HFFc6 (cell line): Measurements from ENCODE around the gene RGS12. TPM values are rescaled to one million over a fixed set of nuclear protein-coding genes. Genes with fewer than 3 reads are reported as not detected.
"Not testable (repeated sequence)": the region's sequence is repeated elsewhere in the genome, so short reads cannot be mapped to it uniquely, and the experiment has no call there.

Experiments
- DNase-seq: peaks from one replicate; pipeline ENCODE4 v3.0.0-alpha.2; 2018
- H3K27ac Mint-ChIP-seq: 2 replicates; pipeline ENCODE4 v1.8.0; 2020; ENCODE audit warnings: mild to moderate bottlenecking, mixed read lengths
- H3K27me3 Mint-ChIP-seq: 2 replicates; pipeline ENCODE4 v1.8.0; 2021; ENCODE audit warnings: mild to moderate bottlenecking, moderate library complexity, mixed read lengths; ENCODE audit not compliant: insufficient read depth
- H3K36me3 Mint-ChIP-seq: 2 replicates; pipeline ENCODE4 v1.8.0; 2021; ENCODE audit warnings: low read depth, mixed read lengths
- H3K4me1 Mint-ChIP-seq: 2 replicates; pipeline ENCODE4 v1.8.0; 2020; ENCODE audit warnings: low read depth, mixed read lengths
- H3K4me3 Mint-ChIP-seq: 2 replicates; pipeline ENCODE4 v1.8.0; 2020; ENCODE audit warnings: mild to moderate bottlenecking, moderate library complexity, mixed read lengths
- H3K9me3 Mint-ChIP-seq: 2 replicates; pipeline ENCODE4 v1.8.0; 2020; ENCODE audit warnings: mild to moderate bottlenecking, mixed read lengths
- CTCF ChIP-seq: fragments of 200-600 bp; sonication (generic); IDR thresholded peaks from 2 replicates; pipeline ENCODE4 v1.5.0; 2021; ENCODE audit warnings: antibody characterized with exemption, mild to moderate bottlenecking
- total RNA-seq, 6 experiments: library from RNA; stranded (reverse); fragmentation: NEBNext Ultra II Directional; extraction: Animal tissue kit (Norgen Biotek cat#: 25700); gene quantifications; 2 replicates in 1 of 6; 3 replicates in 5 of 6; pipeline ENCODE4 v1.2.3, GENCODE V29; 2021

Gene RGS12
- total RNA-seq, 6 experiments from 2014 or later = 8.5 to 15.2 (median 12.1) TPM

DNA sequence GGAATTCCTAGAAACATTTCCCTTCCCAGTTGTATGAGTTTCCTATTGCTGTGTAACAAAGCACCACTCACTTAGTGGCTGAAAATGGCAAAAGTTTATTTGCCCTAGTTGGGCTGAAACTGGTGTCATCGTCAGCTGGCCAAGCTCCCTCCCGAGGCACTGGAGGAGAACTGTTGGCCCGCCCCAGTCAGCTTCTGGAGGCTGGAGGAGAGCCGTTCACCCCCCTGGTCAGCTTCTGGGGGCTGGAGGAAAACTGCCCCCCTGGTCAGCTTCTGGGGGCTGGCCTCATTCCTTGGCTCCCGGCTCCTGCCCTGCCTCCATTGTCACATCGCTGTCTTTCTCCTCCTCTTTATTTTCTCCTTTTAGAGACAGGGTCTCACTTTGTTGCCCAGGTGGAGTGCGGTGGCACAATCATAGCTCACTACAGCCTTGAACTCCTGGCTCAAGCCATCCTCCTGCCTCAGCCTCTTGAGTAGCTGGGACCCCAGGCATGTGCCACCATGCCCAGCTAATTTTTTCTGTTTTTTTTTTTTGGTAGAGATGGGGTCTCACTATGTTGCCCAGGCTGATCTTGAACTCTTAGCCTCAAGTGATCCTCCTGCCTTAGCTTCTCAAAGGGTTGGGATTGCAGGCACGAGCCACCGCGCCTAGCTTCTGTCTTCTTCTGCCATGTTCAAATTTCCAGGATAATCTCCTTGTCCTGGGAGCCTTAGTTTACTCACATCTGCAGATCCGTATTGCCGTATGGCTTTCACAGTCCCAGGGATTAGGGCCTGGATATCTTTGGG, 3.2 kb downstream of the RGS12 start:
- H3K4me3 Mint-ChIP-seq = no peak overlapping the region

GRCh38 chr4:3296651-3297050, 3.8 kb downstream of the RGS12 start:
- Mint-ChIP-seq H3K9me3 (peaks cover 5% of the 10 kb centered on the region), H3K27me3 (no peaks in the 10 kb centered on the region), H3K4me1 (peaks cover 18% of the 10 kb centered on the region), H3K27ac (no peak overlapping the region), H3K4me3 (no peak overlapping the region), H3K36me3 (peaks cover 20% of the 10 kb centered on the region)
- TF ChIP-seq CTCF = no peak
- DNase-seq = no peak

More for the DNA sequence above, 3.2 kb downstream of the RGS12 start:
- no peak for DNase-seq
- Mint-ChIP-seq H3K27ac (no peak overlapping the region), H3K9me3 (peaks cover 5% of the 10 kb centered on the region), H3K27me3 (no peaks in the 10 kb centered on the region), H3K4me1 (peaks cover 22% of the 10 kb centered on the region), H3K36me3 (peaks cover 20% of the 10 kb centered on the region)
- TF ChIP-seq CTCF = no peak

GRCh38 chr4:3297066-3297859, 4.4 kb downstream of the RGS12 start:
- TF ChIP-seq CTCF = no peak
- Mint-ChIP-seq H3K36me3 (peaks cover 20% of the 10 kb centered on the region), H3K4me3 (no peak overlapping the region), H3K9me3 (peaks cover 5% of the 10 kb centered on the region), H3K27me3 (no peaks in the 10 kb centered on the region), H3K27ac (no peak overlapping the region), H3K4me1 (peaks cover 15% of the 10 kb centered on the region)
- no peak for DNase-seq

- H3K27ac Mint-ChIP-seq = no peak overlapping the region
- H3K4me1 Mint-ChIP-seq = peaks cover 6% of the 10 kb centered on the region
- peaks cover 20% of the 10 kb centered on the region for H3K36me3 Mint-ChIP-seq
- peaks cover 5% of the 10 kb centered on the region for H3K9me3 Mint-ChIP-seq
- H3K4me3 Mint-ChIP-seq = no peak overlapping the region
- DNase-seq = no peak
- no peak for TF ChIP-seq CTCF
- no peaks in the 10 kb centered on the region for H3K27me3 Mint-ChIP-seq
These were observed 6.5 kb downstream of the RGS12 start for GRCh38 chr4:3299122-3299975.

GRCh38 chr4:3299976-3300671, 7.3 kb downstream of the RGS12 start:
- Mint-ChIP-seq H3K4me3 (no peak overlapping the region), H3K27me3 (no peaks in the 10 kb centered on the region), H3K36me3 (peaks cover 20% of the 10 kb centered on the region), H3K4me1 (peaks cover 9% of the 10 kb centered on the region), H3K27ac (no peak overlapping the region), H3K9me3 (peaks cover 5% of the 10 kb centered on the region)
- TF ChIP-seq CTCF = no peak
- DNase-seq = no peak

GRCh38 chr4:3300882-3301281, 8.1 kb downstream of the RGS12 start:
- H3K4me3 Mint-ChIP-seq, H3K27me3 Mint-ChIP-seq, H3K9me3 Mint-ChIP-seq, H3K27ac Mint-ChIP-seq, DNase-seq: not testable (repeated sequence)
- peaks cover 17% of the 10 kb centered on the region for H3K4me1 Mint-ChIP-seq
- H3K36me3 Mint-ChIP-seq = peaks cover 20% of the 10 kb centered on the region
